Omental fat pad (tissue), 4 donors: ENCODE data around the gene NTRK3. TPM values are rescaled to one million over a fixed set of nuclear protein-coding genes. Genes with fewer than 3 reads are reported as not detected.

Source experiments
- ATAC-seq: fragments of 150-250 bp; one replicate; pipeline ENCODE4 v1.9.1; 2016; ENCODE audit warnings: mild to moderate bottlenecking, moderate library complexity; ENCODE audit not compliant: low FRiP score
- DNase-seq: peaks from one replicate; pipeline ENCODE4 v3.0.0-alpha.2; 2019; ENCODE audit warnings: low spot score
- CTCF ChIP-seq, 3 donors: fragments of 450-650 bp; IDR thresholded peaks; one replicate each; pipeline ENCODE4 v1.5.1; 2016 to 2017; ENCODE audit warnings: antibody characterized with exemption in 3 of 3, mild to moderate bottlenecking in 3 of 3, moderate library complexity in 2 of 3
- total RNA-seq, 4 donors: library from RNA; depleted of rRNA; stranded (reverse); fragments of >200 nt; gene quantifications; one replicate each; pipeline ENCODE4 v1.1.0, GENCODE V29; 2016

NTRK3 gene
- total RNA-seq, 4 donors from 2014 or later: 0.75 to 5.2 (median 3.6) TPM

GRCh38 chr15:88250826-88251225 lies 5.7 kb downstream of the NTRK3 start:
- ATAC-seq: no peak
- no peak for DNase-seq
- TF ChIP-seq CTCF (IDR thresholded peaks at IDR 0.05): no peak

- DNase-seq: no peak
- no peak for ATAC-seq
- no peak for TF ChIP-seq CTCF (IDR thresholded peaks at IDR 0.05)
Measured at GRCh38 chr15:88249220-88249619, 7.3 kb downstream of the NTRK3 start.

- no peak for TF ChIP-seq CTCF (IDR thresholded peaks at IDR 0.05)
- no peak for DNase-seq
- ATAC-seq: no peak
Measured at GRCh38 chr15:88247914-88248313, 8.6 kb downstream of the NTRK3 start.

DNA sequence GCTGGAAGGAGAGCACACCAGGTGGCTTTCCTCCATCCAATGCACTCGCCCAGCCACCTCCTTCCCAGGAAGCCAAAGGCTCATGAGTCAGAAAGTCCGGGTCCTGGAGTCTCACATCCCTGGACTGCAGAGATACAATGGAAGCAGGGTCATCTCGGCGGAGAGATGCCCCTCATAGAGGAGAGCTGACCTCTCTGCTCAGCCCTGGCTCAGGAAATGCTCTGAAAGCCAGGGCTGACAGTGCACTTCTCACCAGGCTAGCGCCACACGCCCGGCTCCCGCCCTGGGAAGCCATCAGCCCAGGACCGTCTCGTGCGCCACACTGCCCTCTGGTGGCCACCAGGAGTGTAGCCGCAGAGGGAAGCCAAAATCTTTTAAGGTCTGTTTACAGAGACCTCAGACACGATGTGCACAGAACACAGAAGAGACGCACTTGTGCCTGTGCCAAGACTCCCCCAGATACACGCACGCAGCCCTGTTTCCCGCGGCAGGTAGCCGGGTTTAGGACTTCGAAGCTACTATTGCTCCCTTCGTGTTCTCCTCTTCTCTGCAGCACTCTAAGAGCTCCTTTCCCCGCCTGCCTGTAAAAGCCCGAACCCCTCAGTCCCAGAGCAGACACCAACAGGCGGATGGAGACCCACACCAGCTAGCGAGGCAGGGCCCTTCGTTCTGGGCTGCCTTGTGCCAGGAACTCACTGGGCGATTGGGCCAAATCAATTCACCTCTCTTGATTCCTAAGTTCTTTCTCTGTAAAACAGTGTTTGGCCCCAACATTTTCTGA lies 9.7 kb downstream of the NTRK3 start:
- ATAC-seq (peak; percentile 79), DNase-seq (peak; percentile 65)
- TF ChIP-seq CTCF (IDR thresholded peaks at IDR 0.05): peak in 2 of 3 donors; percentile 29 to 71

GRCh38 chr15:88246081-88246480 lies 10.5 kb downstream of the NTRK3 start:
- ATAC-seq: no peak
- TF ChIP-seq CTCF (IDR thresholded peaks at IDR 0.05): no peak
- no peak for DNase-seq

DNA sequence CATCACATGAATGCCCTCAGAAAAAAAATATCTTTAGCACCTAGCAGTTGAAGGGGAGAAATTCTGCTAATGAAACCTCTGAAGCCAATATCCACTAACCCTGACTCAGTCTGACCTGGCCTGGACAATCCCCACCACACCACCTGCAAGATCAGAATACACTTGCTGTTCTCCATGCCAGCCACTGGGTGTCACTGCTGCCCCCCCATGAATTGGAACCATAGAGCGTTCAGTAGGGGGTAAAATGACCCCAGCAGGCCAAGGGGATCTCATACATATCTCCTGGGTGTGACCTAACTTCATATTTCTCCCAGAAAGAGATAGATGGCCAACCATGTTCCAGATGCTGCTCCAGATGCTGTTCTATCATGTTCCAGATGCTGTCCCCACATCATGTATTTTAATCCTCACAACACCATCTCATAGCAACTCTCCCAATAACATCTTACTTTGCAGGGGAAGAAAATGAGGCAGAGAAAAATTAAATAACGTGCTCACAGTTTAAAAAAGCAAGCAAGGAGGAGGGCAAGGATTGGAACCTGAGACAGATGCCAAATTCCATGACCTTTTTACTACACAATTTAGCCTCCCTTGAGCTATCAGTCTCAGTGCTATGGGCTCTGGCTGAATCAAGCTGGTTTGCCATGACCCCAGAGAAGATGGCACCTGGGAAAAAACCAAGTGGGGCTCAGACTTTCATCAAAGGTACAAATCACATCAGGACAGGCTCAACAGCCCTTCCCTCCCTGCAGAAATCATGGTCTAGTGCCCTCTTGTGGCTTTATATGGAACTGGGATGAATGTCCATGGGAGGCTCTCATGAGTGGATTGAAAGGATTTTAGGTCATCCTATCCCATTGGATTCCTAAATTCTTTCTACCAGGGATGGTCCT lies 12.4 kb downstream of the NTRK3 start:
- no peak for ATAC-seq
- TF ChIP-seq CTCF (IDR thresholded peaks at IDR 0.05): no peak
- no peak for DNase-seq
